HTERT RPE-1 (cell line): Measurements from ENCODE around the gene MIS18A.
"Not testable (repeated sequence)": the region's sequence is repeated elsewhere in the genome, so short reads cannot be mapped to it uniquely, and the experiment has no call there.

Source experiments
- in situ Hi-C: fragments of 300-500 bp; cut with MboI; formaldehyde crosslinking; loops from 4 replicates; pipeline ENCODE4 v1.14.3; 2020; ENCODE audit warnings: low sequenced_read_pairs

MIS18A gene

GRCh38 chr21:32306021-32306780 is 27.4 kb upstream of the MIS18A start:
- in situ Hi-C loops, result no loop called here

- in situ Hi-C loops, result no loop called here
Measured at GRCh38 chr21:32304998-32305397, 26.1 kb upstream of the MIS18A start.

- in situ Hi-C loops, result no loop called here
Measured at GRCh38 chr21:32303385-32303784, 24.5 kb upstream of the MIS18A start.

- in situ Hi-C loops, result no loop called here
Measured at GRCh38 chr21:32302560-32302959, 23.7 kb upstream of the MIS18A start.

- in situ Hi-C loops, result no loop called here
Measured at GRCh38 chr21:32301596-32301995, 22.7 kb upstream of the MIS18A start.

- in situ Hi-C loops, result no loop called here
Measured at GRCh38 chr21:32300117-32300681, 21.4 kb upstream of the MIS18A start.

GRCh38 chr21:32299695-32300094 is 20.8 kb upstream of the MIS18A start:
- in situ Hi-C loops, result no loop called here

GRCh38 chr21:32298658-32299081 is 19.8 kb upstream of the MIS18A start, which contains the start of gene MRAP:
TSS of gene MRAP (plus strand) at chr21:32298855. CDS start at chr21:32298972, 117 bp downstream.
- in situ Hi-C loops, result no loop called here

- in situ Hi-C loops, result no loop called here
Measured at GRCh38 chr21:32298148-32298559, 19.3 kb upstream of the MIS18A start.

GRCh38 chr21:32297449-32297848 is 18.6 kb upstream of the MIS18A start:
- in situ Hi-C loops, result no loop called here

- in situ Hi-C loops, result no loop called here
Measured at GRCh38 chr21:32285476-32285875, 6.6 kb upstream of the MIS18A start.

- in situ Hi-C loops, result no loop called here
Measured at GRCh38 chr21:32282992-32283391, 4.1 kb upstream of the MIS18A start.

- in situ Hi-C loops, result no loop called here
Measured at GRCh38 chr21:32281531-32281930, 2.7 kb upstream of the MIS18A start.

GRCh38 chr21:32279377-32279680 is 480 bp upstream of the MIS18A start:
- in situ Hi-C loops, result no loop called here

GRCh38 chr21:32278103-32278502 is 746 bp downstream of the MIS18A start:
- in situ Hi-C loops, result no loop called here

GRCh38 chr21:32276671-32277070 is 2.2 kb downstream of the MIS18A start:
- in situ Hi-C loops, result no loop called here

GRCh38 chr21:32270748-32271147 is 8.1 kb downstream of the MIS18A start:
- in situ Hi-C loops, result no loop called here

GRCh38 chr21:32265321-32265720 is 13.5 kb downstream of the MIS18A start:
- in situ Hi-C loops, result not testable (repeated sequence)

- in situ Hi-C loops, result no loop called here
Measured at GRCh38 chr21:32261929-32262328, 16.9 kb downstream of the MIS18A start.

GRCh38 chr21:32260130-32260529 is 18.7 kb downstream of the MIS18A start:
- in situ Hi-C loops, result no loop called here

GRCh38 chr21:32258786-32259048 is 20.1 kb downstream of the MIS18A start:
- in situ Hi-C loops, result not testable (repeated sequence)

GRCh38 chr21:32257962-32258785 is 20.7 kb downstream of the MIS18A start:
- in situ Hi-C loops, result no loop called here
